Measurements from ENCODE around the gene HLA-DMA.

GRCh38 chr6:32971242-32971580 lies 18.3 kb upstream of the HLA-DMA start:
- TF ChIP-seq CTCF (IDR thresholded peaks at IDR 0.05; ENCODE audit: insufficient read depth, low read length, poor library complexity, severe bottlenecking) (no peak), EZH2phosphoT487 (conservative IDR thresholded peaks at IDR 0.05; ENCODE audit: low read length) (no peak)

Measured in SU-DHL-6 (cell line).